WTC11 (cell line): Measurements from ENCODE around the gene UBASH3B. TPM values are rescaled to one million over a fixed set of nuclear protein-coding genes. Genes with fewer than 3 reads are reported as not detected.

Experiments used
- ATAC-seq: fragments of 200-7000 bp; cut with Tn5 transposase; 2 replicates; pipeline ENCODE4 v1.10.0; 2021; ENCODE audit warnings: mild to moderate bottlenecking, moderate library complexity
- CTCF ChIA-PET: fragments of 300-600 bp; sonication (Branson Sonifier 250); formaldehyde crosslinking; loops from one replicate; lab custom pipeline; 2021; ENCODE audit warnings: antibody characterized with exemption; lab: Charles Lee
- POLR2A ChIA-PET: fragments of 350-600 bp; sonication (Branson Sonifier 250); formaldehyde crosslinking; loops from one replicate; lab custom pipeline; 2021; ENCODE audit warnings: antibody characterized with exemption; lab: Charles Lee
- DNase-seq: peaks from one replicate; pipeline ENCODE4 v3.0.0; 2021; ENCODE audit warnings: low spot score
- H3K27ac Mint-ChIP-seq: 2 replicates; pipeline ENCODE4 v1.8.0; 2021; ENCODE audit warnings: mixed read lengths
- H3K27me3 Mint-ChIP-seq: 2 replicates; pipeline ENCODE4 v1.8.0; 2021; ENCODE audit warnings: low read depth, mild to moderate bottlenecking, moderate library complexity, mixed read lengths
- H3K36me3 Mint-ChIP-seq: 2 replicates; pipeline ENCODE4 v1.8.0; 2021; ENCODE audit warnings: mixed read lengths
- H3K4me1 Mint-ChIP-seq: 2 replicates; pipeline ENCODE4 v1.8.0; 2022; ENCODE audit warnings: mixed read lengths
- H3K4me3 Mint-ChIP-seq: 2 replicates; pipeline ENCODE4 v1.8.0; 2021; ENCODE audit warnings: mild to moderate bottlenecking, moderate library complexity, mixed read lengths
- H3K9me3 Mint-ChIP-seq: 2 replicates; pipeline ENCODE4 v1.8.0; 2021; ENCODE audit warnings: mixed read lengths
- EMX1 ChIP-seq: fragments of 250-450 bp; sonication (Bioruptor Pico); IDR thresholded peaks from 2 replicates; pipeline ENCODE4 v1.8.0; 2021; ENCODE audit warnings: mild to moderate bottlenecking
- FOXP1 ChIP-seq: sonication (generic); formaldehyde crosslinking; IDR thresholded peaks from 2 replicates; pipeline ENCODE4 v1.8.0; 2022; ENCODE audit warnings: missing genetic modification reagents, mild to moderate bottlenecking, moderate library complexity, borderline replicate concordance
- GTF2I ChIP-seq: fragments of 250-450 bp; sonication (Bioruptor Pico); conservative IDR thresholded peaks from 2 replicates; pipeline ENCODE4 v1.4.0; 2021; ENCODE audit warnings: mild to moderate bottlenecking
- JUN ChIP-seq: sonication (generic); formaldehyde crosslinking; IDR thresholded peaks from 2 replicates; pipeline ENCODE4 v1.8.0; 2023; ENCODE audit warnings: mild to moderate bottlenecking, missing genetic modification reagents
- NFATC4 ChIP-seq: fragments of 250-450 bp; sonication (Bioruptor Pico); IDR thresholded peaks from 2 replicates; pipeline ENCODE4 v1.9.0; 2021; ENCODE audit warnings: mild to moderate bottlenecking
- NR1H2 ChIP-seq: sonication (generic); formaldehyde crosslinking; IDR thresholded peaks from 2 replicates; pipeline ENCODE4 v1.9.0; 2021; ENCODE audit warnings: mild to moderate bottlenecking, moderate library complexity, missing genetic modification reagents
- PRRX2 ChIP-seq: fragments of 250-450 bp; sonication (Bioruptor Pico); IDR thresholded peaks from 2 replicates; pipeline ENCODE4 v1.8.0; 2021; ENCODE audit warnings: mild to moderate bottlenecking
- RELA ChIP-seq: sonication (generic); formaldehyde crosslinking; IDR thresholded peaks from 2 replicates; pipeline ENCODE4 v1.8.1; 2022; ENCODE audit warnings: missing genetic modification reagents, mild to moderate bottlenecking, borderline replicate concordance
- RORB ChIP-seq: fragments of 250-450 bp; sonication (Bioruptor Pico); IDR thresholded peaks from 2 replicates; pipeline ENCODE4 v1.9.0; 2021; ENCODE audit warnings: mild to moderate bottlenecking
- SP1 ChIP-seq: sonication (generic); formaldehyde crosslinking; conservative IDR thresholded peaks from 2 replicates; pipeline ENCODE4 v1.8.1; 2022; ENCODE audit warnings: missing genetic modification reagents
- TCF7 ChIP-seq: sonication (generic); formaldehyde crosslinking; IDR thresholded peaks from 2 replicates; pipeline ENCODE4 v1.8.0; 2022; ENCODE audit warnings: mild to moderate bottlenecking, low read depth, missing genetic modification reagents, moderate library complexity
- ZNF219 ChIP-seq: sonication (generic); formaldehyde crosslinking; IDR thresholded peaks from 2 replicates; pipeline ENCODE4 v1.8.0; 2023; ENCODE audit warnings: missing genetic modification reagents, mild to moderate bottlenecking, borderline replicate concordance
- total RNA-seq: library from RNA; stranded (reverse); gene quantifications from 3 replicates; pipeline ENCODE4 v1.2.3, GENCODE V29; 2021
- TF ChIP-seq, protein P1 (sequence below): fragments of 250-450 bp; sonication (Bioruptor Pico); IDR thresholded peaks from 2 replicates; pipeline ENCODE4 v1.9.0; 2021; ENCODE audit warnings: mild to moderate bottlenecking
- TF ChIP-seq, protein P2 (sequence below): sonication (generic); formaldehyde crosslinking; IDR thresholded peaks from 2 replicates; pipeline ENCODE4 v1.8.1; 2022; ENCODE audit warnings: mild to moderate bottlenecking, moderate library complexity, missing genetic modification reagents
- TF ChIP-seq, protein P3 (sequence below): sonication (generic); formaldehyde crosslinking; IDR thresholded peaks from 2 replicates; pipeline ENCODE4 v1.8.0; 2022; ENCODE audit warnings: mild to moderate bottlenecking, missing genetic modification reagents
- TF ChIP-seq, protein P4 (sequence below): sonication (generic); formaldehyde crosslinking; IDR thresholded peaks from 2 replicates; pipeline ENCODE4 v1.8.1; 2023; ENCODE audit warnings: mild to moderate bottlenecking, missing genetic modification reagents
- TF ChIP-seq, protein P5 (sequence below): sonication (generic); formaldehyde crosslinking; IDR thresholded peaks from 2 replicates; pipeline ENCODE4 v1.8.1; 2022; ENCODE audit warnings: missing genetic modification reagents, borderline replicate concordance
- TF ChIP-seq, protein P6 (sequence below): sonication (generic); formaldehyde crosslinking; IDR thresholded peaks from 2 replicates; pipeline ENCODE4 v1.8.1; 2023; ENCODE audit warnings: mild to moderate bottlenecking, missing genetic modification reagents, moderate library complexity

The UBASH3B gene
- total RNA-seq, 1 experiment from 2014 or later: 21.1 TPM

DNA sequence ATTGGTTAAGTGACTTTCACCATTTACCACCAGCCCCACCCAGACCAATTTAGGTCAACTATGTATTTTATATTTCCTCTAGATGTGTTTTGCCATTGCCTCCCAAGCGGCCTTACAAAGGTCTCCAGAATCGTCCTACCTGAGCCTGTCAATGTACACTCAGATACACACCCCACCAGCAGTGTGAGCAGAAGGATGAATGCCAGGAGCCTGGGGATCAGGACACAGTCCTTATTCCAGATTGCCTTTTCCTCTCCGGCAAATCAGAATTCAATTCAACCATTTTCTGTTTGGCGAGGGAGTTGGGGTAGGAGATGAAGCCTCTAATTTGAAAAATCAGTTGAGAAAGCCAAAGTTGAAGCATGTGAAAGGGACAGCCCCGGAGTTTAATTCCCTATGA is 147.4 kb downstream of the UBASH3B start (continued):
- TF ChIP-seq, protein P1, sequence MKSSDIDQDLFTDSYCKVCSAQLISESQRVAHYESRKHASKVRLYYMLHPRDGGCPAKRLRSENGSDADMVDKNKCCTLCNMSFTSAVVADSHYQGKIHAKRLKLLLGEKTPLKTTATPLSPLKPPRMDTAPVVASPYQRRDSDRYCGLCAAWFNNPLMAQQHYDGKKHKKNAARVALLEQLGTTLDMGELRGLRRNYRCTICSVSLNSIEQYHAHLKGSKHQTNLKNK: no peak
- TF ChIP-seq GTF2I (CRISPR knock-in tag) (no peak), ZNF219 (CRISPR knock-in tag) (no peak), RORB (no peak), TCF7 (CRISPR knock-in tag) (no peak), NFATC4 (CRISPR knock-in tag) (no peak), EMX1 (no peak), PRRX2 (CRISPR knock-in tag) (no peak), SP1 (CRISPR knock-in tag) (no peak)
- TF ChIP-seq, protein P2, sequence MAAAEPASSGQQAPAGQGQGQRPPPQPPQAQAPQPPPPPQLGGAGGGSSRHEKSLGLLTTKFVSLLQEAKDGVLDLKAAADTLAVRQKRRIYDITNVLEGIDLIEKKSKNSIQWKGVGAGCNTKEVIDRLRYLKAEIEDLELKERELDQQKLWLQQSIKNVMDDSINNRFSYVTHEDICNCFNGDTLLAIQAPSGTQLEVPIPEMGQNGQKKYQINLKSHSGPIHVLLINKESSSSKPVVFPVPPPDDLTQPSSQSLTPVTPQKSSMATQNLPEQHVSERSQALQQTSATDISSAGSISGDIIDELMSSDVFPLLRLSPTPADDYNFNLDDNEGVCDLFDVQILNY (CRISPR knock-in tag): no peak

DNA sequence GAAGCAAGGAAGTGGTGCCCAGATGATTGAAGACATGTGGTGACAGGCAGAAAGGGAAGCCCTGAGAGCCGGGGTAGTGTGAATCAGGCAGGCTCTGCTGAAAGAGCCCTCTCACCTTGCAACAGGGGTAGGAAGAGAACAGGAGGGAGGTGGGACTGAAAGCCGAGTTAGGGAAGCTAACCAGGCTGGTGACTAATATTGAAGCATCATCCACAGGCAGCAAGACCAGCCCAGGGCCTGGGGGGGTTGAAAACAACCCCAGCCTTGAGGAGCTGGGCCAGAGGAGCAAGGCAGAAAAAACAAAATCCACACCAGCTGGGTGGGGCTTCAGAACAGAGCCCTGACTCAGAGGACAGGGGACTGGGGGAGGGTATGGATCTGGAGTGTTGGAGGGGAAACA is 147.8 kb downstream of the UBASH3B start:
- no peaks in the 10 kb centered on the region for H3K36me3 Mint-ChIP-seq
- no peaks in the 10 kb centered on the region for H3K27me3 Mint-ChIP-seq
- peaks cover 30% of the 10 kb centered on the region for H3K4me1 Mint-ChIP-seq
- no peaks in the 10 kb centered on the region for H3K9me3 Mint-ChIP-seq
- peak; percentile 19; the same call in 1 of the 2 replicates for ATAC-seq
- CTCF ChIA-PET: interaction anchor here (1.5 kb wide), 1 partner anchor 10 kb away, joined by 5 read pairs; no protein-coding TSS in a partner anchor
- no peak for DNase-seq
- TF ChIP-seq JUN: no peak
- H3K4me3 Mint-ChIP-seq: no peak overlapping the region
- POLR2A ChIA-PET: interaction anchor here (0.5 kb wide), 1 partner anchor 187 kb away, joined by 3 read pairs; no protein-coding TSS in a partner anchor
- peak overlapping the region; percentile 19; the same call in 1 of the 2 replicates for H3K27ac Mint-ChIP-seq

DNA sequence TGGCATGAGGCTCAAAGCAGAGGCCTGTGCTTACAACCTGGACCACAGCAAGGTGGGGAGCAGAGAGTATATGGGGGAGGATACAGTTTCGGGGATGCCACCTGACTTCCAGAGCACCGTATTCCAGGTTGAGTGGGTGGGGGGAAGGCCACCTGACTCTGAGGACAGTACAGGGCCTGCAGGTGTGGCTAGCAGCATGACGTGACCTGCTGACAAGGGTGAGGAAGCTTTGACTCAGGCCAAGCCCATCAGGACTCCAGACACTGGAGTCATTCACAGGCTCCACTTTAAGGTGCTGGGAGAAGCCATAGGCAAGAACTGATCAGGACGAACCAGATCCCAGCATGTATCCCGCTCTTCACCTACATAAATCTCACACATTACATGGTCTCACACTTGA is 148.2 kb downstream of the UBASH3B start:
- no peaks in the 10 kb centered on the region for H3K27me3 Mint-ChIP-seq
- POLR2A ChIA-PET: interaction anchor here (0.5 kb wide), 1 partner anchor 187 kb away, joined by 3 read pairs; no protein-coding TSS in a partner anchor
- H3K27ac Mint-ChIP-seq: peak overlapping the region; percentile 22; the same call in 1 of the 2 replicates
- H3K4me3 Mint-ChIP-seq: no peak overlapping the region
- ATAC-seq: peak; percentile 13; the same call in 1 of the 2 replicates
- DNase-seq: no peak
- CTCF ChIA-PET: interaction anchor here (0.7 to 1.5 kb wide), 4 partner anchors 8 to 50 kb away, joined by 3 to 5 read pairs (median 5); no protein-coding TSS in a partner anchor
- TF ChIP-seq NR1H2 (CRISPR knock-in tag) (no peak), RELA (CRISPR knock-in tag) (no peak), FOXP1 (no peak)
- TF ChIP-seq, protein P3, sequence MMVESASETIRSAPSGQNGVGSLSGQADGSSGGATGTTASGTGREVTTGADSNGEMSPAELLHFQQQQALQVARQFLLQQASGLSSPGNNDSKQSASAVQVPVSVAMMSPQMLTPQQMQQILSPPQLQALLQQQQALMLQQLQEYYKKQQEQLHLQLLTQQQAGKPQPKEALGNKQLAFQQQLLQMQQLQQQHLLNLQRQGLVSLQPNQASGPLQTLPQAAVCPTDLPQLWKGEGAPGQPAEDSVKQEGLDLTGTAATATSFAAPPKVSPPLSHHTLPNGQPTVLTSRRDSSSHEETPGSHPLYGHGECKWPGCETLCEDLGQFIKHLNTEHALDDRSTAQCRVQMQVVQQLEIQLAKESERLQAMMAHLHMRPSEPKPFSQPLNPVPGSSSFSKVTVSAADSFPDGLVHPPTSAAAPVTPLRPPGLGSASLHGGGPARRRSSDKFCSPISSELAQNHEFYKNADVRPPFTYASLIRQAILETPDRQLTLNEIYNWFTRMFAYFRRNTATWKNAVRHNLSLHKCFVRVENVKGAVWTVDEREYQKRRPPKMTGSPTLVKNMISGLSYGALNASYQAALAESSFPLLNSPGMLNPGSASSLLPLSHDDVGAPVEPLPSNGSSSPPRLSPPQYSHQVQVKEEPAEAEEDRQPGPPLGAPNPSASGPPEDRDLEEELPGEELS (CRISPR knock-in tag): no peak
- TF ChIP-seq, protein P4, sequence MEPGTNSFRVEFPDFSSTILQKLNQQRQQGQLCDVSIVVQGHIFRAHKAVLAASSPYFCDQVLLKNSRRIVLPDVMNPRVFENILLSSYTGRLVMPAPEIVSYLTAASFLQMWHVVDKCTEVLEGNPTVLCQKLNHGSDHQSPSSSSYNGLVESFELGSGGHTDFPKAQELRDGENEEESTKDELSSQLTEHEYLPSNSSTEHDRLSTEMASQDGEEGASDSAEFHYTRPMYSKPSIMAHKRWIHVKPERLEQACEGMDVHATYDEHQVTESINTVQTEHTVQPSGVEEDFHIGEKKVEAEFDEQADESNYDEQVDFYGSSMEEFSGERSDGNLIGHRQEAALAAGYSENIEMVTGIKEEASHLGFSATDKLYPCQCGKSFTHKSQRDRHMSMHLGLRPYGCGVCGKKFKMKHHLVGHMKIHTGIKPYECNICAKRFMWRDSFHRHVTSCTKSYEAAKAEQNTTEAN (CRISPR knock-in tag): no peak
- TF ChIP-seq, protein P5, sequence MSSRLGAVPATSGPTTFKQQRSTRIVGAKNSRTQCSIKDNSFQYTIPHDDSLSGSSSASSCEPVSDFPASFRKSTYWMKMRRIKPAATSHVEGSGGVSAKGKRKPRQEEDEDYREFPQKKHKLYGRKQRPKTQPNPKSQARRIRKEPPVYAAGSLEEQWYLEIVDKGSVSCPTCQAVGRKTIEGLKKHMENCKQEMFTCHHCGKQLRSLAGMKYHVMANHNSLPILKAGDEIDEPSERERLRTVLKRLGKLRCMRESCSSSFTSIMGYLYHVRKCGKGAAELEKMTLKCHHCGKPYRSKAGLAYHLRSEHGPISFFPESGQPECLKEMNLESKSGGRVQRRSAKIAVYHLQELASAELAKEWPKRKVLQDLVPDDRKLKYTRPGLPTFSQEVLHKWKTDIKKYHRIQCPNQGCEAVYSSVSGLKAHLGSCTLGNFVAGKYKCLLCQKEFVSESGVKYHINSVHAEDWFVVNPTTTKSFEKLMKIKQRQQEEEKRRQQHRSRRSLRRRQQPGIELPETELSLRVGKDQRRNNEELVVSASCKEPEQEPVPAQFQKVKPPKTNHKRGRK (CRISPR knock-in tag): no peak
- TF ChIP-seq, protein P6, sequence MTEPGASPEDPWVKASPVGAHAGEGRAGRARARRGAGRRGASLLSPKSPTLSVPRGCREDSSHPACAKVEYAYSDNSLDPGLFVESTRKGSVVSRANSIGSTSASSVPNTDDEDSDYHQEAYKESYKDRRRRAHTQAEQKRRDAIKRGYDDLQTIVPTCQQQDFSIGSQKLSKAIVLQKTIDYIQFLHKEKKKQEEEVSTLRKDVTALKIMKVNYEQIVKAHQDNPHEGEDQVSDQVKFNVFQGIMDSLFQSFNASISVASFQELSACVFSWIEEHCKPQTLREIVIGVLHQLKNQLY (CRISPR knock-in tag): no peak
- H3K9me3 Mint-ChIP-seq: no peaks in the 10 kb centered on the region
- H3K36me3 Mint-ChIP-seq: no peaks in the 10 kb centered on the region
- H3K4me1 Mint-ChIP-seq: peaks cover 34% of the 10 kb centered on the region
